Activated naive CD4-positive, alpha-beta T cell (primary cell): ENCODE measurements around the gene PCNA.
"Not testable (repeated sequence)": the region's sequence is repeated elsewhere in the genome, so short reads cannot be mapped to it uniquely, and the experiment has no call there.

Source experiments
- DNase-seq, 4 experiments: peaks; one replicate each; lab custom pipeline; 2025; lab: John Stamatoyannopoulos, UW

PCNA gene

DNA sequence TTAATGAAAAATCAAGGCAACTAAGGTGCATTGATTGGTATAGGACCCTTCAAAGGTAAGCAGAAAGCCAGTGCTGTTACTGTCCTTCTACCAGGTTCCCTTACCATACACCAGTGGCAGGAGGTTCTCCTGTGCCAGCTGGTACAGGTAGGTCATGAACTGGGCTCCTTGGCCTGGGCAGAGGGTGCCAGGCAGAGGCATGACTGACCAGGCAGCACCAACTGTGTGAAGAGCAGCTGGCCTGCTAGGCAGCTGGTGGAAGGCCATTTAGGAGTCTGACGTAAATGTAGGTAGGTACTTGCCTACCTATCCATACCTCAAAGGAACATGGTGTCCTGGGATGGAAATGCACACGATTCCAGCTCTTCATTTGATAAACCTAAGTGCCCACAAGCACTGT, 23.3 kb downstream of the PCNA start:
- no peak for DNase-seq

DNA sequence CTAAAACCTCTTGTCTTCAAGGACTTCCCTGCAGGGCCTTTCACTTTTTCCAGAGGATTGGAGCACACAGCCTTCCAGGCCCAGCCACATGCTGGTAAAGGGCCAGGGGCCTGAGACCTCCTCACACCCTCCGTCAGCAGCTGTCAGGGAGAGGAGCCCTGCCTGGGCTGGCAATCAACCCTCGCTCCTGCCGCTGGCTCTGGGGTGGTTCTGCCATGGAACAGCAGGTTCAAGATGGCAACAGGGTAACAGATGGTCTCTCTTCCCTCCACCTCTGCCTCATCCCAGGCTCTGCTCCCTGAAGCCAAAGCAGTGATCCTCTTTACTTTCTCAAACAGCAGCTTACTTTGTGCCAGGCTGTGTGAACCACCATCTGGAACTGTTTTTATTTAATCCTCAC, 23.8 kb downstream of the PCNA start:
- DNase-seq, result no peak

DNA sequence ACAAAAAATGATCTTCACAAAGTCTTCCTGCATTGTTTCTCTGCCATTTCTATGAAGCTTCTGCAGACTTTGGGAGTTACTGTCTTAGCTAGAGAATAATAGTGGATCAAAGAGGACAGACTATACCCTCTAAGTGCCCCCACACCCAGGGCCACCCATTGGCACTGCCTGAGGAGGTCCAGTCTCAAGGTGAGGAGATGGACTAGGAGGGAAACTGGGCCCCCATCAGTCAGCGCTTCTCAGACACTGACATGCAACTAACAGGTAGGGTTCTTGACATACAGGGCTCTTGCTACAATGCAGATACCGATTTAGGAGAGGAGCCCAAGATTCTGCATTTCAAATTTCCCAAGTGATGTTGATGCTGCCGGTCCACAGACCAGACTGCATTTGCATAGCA, 24.3 kb downstream of the PCNA start:
- DNase-seq, result no peak

DNA sequence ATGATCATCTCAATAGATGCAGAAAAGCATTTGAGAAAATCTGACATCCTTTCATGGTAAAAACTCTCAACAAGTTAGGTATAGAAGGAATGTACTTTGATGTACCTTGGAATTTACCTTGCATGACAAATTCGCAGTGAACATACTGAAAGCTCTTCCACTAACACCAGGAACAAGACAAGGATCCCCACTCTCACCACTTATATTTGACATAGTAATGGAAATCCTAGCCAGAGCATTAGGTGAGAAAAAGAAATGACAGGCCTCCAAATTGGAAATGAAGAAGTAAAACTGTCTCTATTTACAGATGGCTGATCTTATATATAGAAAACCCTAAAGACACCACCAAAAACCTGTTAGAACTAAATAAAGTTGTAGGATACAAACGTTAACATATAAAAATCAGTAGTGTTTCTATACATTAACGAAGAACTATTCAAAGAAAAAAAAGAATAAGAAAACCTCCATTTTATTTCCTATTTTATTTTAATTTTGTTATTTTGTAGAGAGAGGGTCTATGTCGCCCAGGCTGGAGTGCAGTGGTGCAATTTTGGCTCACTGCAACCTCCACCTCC, 26.9 kb downstream of the PCNA start:
- no peak for DNase-seq

DNA sequence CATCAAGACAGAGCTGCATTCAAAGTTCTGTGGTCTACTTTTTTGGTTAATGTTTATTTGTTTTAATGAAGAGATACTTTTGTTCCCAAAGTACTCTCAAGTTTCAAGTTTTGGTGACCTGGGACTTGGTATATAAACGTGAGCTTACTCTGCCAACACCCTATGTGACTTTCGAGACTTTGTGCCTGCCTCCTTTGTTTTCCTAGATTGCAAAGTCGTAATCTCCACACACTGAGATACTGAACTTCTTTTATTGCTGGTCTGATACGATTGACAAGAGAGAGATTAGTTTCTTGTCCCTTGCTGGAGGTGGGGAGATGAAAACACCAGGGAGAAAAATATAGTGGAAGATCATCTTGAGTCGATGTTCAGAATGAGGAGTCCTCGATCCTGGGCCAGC, 27.9 kb downstream of the PCNA start:
- DNase-seq, result no peak

DNA sequence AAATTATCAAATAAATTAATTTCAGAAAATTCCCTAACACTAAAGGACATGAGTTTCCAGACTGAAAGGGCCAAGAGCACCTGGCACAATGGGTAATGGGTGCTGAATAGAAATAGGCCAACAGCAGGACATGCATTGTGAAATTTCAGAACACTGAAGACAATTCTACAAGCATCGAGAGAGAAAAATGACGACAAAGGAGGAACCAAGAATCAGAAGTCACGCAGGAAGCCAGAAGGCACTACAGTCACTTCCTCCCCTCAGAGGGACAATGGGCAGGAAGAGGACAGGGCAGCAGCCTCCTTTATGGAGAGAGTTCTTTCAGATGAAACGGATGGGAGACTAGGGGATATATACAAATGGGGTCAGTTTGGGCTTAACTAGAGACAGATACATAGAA, 29.6 kb downstream of the PCNA start:
- no peak for DNase-seq

DNA sequence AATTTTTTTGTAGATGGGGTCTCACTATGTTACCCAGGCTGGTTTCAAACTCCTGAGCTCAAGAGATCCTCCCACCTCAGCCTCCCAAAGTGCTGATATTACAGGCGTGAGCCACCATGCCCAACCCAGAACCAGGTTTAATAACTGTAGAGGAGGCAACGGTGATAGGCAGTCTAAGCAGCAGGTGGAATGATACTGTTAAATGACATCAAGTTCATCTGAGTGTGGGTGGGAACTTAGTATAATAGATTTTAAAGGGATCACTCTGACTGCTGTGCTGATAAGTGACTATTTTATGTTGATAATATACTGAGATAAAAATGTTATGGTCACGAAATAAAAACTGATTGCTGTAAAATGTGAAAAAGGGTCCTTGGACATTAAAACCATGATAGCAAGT, 31.1 kb downstream of the PCNA start:
- DNase-seq, result no peak

DNA sequence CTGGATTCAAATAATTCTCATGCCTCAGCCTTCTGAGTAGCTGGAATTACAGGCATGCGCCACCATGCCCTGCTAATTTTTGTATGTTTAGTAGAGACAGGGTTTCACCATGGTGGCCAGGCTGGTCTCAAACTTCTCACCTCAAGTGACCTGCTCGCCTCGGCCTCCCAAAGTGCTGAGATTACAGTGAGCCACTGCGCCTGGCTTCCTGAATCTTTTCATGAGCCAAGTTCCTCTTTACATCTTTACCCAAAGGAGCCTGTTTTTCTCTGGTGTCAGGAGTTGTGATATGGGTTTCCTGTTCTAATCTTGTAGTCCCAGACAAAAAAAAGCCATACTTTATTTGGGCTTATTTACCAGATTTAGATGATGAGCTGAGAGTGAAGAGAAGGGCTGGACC, 34.4 kb downstream of the PCNA start:
- no peak for DNase-seq

DNA sequence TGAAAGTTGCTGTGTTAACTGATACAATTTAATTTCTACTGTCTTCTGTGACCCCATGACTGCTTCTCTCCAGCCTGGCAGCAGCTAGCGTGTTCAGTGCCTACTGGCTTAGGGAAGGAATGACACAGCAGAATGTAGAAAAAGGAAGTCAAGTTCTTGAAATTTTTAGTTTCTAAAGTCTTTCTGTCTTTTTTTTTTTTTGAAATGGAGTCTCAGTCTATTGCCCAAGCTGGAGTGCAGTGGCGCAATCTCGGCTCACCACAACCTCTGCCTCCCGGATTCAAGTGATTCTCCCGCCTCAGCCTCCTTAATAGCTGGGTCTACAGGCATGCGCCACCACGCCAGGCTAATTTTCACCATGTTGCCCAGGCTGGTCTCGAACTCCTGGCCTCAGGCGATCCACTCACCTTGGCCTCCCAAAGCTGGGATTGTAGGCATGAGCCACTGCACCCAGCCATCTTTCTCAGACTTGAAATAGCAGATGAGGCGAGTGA, 39.3 kb downstream of the PCNA start:
- DNase-seq, result no peak

DNA sequence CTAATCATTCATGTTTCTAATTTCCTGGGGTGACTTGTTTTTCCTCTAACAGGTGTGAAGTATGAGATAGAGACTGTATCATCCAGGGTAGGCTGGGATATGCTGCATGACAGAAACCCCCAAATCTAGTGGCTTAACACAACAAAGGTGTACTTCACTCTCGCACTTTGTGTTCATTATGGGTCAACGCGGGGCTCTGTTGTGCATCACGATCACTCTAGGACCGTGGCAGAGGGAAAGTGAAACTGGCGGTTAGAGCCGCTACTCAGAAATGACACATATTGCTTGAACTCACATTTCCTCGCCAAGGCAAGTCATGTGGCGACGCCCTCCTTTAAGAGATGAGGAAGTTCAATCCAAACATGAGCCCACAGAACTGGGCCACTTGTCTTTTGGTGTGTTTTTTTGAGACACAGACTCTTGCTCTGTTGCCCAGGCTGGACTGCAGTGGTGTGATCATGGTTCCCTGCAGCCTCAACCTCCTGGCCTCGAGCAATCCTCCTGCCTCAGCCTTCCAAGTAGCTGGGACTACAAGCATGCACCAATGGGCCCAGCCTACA, 41.3 kb downstream of the PCNA start:
- peak; percentile 26 to 61 (median 49) for DNase-seq

DNA sequence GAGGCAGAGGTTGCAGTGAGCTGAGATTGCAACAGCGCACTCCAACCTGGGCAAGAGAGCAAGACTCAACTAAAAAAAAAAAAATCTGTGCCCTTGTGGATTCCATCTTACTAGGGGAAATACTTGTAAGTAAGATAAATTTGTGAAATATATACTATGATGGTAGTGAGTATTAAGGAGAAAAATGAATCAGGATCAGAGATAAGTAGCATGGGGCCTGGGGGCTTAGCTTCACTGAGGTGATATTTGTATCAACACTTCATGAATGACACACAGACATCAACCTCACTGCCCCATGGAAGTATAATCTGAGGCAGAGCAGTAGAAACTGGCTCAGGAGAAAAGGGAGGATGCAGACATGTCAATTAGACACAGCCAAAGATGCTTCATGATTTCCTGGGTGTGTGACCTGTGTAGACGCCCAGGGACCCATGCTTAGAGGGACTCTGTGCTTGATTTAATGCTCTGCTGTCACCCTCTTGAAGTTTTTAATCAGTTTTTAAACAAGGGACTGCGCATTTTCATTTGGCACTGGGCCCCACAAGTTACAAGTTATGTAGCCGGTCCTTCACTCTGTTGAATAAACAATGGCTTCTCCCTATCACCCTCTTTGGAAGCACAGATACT, 41.9 kb downstream of the PCNA start:
- peak in 1 of 4 experiments; percentile 2 for DNase-seq

DNA sequence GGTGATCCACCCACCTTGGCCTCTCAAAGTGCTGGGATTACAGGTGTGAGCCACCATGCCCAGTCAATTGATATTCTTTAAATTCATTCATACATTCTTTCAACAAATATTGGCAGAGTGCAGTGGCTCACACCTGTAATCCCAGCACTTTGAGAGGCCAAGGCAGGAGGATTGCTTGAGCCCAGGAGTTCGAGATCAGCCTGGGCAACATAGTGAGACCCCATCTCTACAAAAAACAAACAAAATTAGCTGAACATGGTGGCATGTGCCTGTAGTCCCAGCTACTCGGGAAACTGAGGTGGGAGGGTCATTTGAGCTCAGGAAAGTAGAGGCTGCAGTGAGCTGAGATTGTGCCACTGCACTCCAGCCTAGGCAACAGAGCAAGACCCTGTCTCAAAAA, 42.8 kb downstream of the PCNA start:
- DNase-seq, result not testable (repeated sequence)

DNA sequence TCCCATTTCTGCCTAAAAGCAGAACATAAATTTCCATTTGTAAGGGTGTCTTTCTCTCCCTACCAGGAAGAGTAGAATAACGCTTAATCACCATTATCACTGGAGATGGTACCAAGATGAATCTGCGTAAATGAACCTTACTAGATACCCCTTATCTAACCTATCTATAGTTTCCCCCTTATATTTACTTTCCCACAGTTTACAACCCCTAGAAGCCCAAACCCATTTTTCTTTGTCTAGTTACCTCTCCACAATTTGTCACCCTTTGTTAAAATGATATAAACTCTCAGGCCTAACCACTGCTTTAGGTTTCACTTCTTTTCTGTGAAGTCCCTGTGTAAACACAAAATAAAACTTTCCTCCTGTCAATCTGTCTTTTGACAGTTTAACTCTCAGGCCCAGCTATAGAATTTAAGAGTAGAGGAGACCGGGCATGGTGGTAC, 45.5 kb downstream of the PCNA start:
- DNase-seq, result no peak

DNA sequence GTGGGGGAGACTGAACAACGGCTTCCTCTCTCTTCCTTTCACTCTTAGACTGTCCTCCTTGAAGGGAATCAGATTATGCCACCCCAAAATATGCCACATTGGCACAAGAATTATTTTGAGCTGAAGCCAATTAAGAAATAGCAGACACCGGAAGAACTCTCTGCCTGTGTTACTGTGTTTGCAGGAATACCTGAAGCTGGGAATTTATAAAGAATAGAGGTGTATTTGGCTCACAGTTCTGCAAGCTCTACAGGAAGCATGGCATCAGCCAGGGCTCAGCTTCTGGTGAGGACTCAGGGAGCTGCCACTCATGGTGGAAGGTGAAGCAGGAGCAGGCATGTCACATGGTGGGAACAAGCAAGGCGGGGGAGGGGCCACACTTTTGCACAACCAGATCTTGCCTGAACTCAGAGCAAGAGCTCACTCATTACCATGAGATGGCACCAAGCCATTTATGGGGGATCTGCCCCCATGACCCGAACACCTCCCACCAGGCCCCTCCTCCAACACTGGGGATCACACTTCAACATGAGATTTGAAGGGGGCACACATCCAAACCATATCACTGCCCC, 46.0 kb downstream of the PCNA start:
- no peak for DNase-seq

DNA sequence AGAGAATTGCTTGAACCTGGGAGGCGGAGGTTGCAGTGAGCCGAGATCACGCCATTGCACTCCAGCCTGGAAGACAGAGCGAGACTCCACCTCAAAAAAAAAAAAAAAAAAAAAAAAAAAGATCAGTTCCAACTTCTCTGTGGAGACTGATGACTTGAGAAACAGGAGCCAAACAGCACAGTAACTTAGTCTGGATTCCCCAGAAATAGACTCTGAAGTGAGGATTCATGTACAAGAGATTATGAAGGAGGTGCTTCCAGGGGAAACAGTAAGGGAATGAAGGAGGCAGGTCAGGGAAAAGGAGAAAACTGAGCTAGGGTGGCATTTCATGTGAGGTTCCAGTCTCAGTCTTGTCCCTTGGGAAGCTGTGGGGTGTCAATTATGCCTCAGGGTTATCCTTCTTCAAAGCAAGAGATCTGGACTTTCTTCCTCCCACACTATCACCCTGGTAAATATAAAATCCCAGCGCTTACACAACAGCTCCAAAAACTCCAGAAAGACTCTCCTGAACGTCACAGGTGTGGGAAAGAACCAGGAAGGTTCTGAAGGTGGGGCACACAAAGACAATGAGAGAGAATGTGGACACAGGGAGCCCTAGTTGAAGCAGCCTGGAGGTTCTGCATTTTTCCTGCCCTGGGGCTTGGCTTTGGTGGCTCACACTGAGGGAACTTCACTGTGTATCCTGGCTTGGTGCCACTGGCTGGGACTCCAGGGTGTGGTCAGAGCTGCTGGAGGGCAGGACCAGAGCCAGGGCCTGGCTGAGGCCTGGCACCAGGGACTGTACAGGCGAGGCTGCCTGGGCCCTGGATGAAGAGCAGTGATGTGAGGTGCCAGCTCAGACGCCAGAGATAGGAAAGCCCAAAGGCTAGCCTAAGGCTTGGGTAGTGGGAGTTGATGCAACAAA, 46.8 kb downstream of the PCNA start:
- DNase-seq, result no peak

DNA sequence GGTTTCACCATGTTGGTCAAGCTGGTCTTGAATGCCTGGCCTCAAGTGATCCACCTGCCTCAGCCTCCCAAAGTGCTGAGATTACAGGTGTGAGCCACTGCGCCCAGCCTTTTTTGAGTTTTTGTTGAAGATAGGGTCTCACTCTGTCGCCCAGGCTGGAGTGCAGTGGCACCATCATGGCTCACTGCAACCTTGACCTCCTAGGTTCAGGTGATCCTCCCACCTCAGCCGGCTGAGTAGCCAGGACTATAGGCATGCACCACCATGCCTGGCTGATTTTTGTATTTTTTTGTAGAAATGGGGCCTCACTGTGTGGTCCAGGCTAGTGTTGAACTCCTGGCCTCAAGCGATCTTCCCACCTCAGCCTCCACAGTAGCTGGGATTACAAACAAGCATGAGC, 47.8 kb downstream of the PCNA start:
- not testable (repeated sequence) for DNase-seq

DNA sequence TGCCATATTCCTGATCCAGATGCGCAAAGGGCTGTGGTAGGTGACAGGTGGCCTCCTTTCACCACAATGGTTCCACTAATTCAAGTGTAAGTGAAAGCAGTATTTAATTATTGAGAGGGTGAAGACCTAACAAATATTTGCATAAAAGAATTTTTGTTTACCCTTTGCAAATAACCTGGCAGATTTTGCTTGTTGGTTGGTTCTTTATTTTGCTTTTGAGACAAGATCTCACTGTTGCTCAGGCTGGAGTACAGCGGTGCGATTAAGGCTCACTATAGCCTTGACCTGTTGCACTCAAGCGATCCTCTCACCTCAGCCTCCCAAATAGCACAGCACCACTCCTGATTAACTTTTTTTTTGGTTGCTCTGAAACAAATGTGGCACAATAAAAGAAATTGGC, 49.2 kb downstream of the PCNA start:
- DNase-seq, result no peak

DNA sequence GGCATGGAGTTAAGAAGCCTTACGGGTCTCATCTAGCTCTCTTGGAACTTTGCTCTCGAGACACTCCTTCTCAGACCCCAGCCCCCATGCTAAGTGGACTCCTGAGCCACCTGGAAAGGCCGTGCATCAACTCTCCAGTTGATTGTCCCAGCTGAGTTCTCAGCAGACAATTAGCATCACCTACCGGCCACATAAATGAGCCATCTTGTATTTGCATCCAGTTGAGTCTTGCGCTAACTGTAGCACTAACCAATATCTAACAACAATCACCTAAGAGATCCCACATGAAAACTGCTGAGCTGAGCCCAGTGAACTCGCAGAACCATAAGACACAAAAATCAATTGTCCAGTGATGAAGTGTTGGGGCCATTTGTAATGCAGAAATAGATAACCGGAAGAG, 49.7 kb downstream of the PCNA start:
- DNase-seq, result no peak

DNA sequence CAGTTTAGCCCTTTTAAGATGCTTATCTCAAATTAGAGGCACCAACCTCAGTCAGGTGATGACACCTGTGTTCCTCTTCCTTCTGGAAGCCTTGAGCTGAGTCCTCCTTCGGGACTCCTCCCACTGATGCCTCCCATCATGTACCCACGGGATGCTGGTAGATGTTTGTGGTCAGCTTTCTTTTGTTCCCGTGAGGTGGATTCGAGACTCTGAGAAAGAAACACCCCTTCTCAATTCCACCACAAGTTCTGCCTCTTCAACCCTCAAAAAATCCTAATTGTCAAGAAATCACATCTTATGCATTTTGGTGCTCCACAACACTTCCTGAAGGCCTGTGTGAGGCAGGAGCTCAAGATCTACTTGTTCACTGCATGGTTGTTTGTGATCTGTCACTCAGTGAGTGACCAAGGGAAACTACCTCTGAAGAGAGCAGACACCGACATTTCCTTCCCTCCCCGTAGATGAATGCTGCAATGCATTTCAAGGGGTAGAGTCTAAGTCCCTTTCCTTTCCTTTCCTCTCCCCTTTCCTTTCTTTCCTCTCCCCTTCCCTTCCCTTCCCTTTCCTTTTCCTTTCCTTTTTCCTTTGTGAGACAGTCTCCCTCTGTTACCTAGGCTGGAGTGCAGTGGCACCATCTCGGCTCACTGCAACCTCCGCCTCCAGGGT, 50.5 kb downstream of the PCNA start:
- no peak for DNase-seq

DNA sequence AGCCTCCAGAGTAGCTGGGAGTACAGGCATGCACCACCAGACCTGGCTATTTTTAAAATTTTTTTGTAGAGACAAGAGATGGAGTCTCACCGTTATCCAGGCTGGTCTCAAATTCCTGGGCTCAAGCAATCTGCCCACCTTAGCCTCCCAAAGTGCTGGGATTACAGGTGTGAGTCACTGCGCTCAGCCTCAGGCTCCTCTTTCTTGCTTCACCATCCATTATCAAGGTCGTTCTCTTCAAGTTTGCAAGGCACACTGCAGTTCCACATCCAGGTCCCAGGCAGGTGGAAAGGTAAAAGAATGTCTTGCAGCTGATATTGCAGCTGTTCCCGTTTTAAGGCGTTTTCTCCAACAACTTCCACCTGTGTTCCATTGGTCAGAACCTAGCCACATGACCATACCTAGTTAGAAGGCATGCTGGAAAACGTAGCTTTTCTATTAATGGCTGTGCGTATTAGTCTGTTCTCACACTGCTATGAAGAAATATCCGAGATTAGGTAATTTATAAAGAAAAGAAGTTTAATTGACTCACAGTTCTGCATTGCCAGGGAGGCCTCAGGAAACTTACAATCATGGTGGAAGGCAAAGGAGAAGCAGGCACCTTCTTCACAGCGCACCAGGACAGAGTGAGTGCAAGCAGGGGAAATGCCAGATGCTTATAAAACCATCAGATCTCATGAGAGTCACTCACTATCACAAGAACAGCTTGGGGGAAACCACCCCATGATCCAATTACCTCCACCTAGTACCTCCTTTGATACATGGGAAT, 51.7 kb downstream of the PCNA start:
- DNase-seq, result no peak

DNA sequence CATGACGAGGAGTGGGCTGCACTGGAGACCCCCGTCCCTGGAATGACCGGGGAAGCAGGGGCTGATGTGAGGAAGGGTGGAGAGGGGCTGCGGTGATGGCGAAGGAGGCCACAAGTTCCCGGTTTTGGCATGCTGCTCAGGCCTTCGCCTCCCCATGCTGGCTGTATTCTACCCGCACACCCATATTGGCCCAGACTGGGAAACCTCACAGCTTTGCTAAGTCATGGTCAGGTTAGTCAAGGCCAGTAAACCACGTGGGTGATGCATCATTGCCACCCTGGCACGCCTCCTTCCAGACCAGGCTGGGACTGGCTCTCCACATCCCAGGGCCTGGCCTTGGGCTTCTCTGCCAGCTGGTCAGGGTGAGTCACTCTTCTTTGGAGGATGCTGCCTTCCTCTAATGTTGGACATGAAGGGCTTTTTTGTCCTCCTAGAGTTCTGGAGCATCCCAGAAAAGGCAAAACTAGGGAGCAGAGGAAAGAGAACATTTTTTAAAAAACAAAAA, 53.8 kb downstream of the PCNA start:
- DNase-seq, result no peak
